Neutrophil (primary cell): ENCODE measurements around the gene MAG.

Source experiments
- H3K27ac ChIP-seq: fragments of 200-600 bp; sonication (generic); 2 replicates; pipeline ENCODE4 v1.5.1; 2016; ENCODE audit warnings: mild to moderate bottlenecking, moderate library complexity
- H3K27me3 ChIP-seq: fragments of 200-600 bp; sonication (generic); 2 replicates; pipeline ENCODE4 v1.6.0; 2016; ENCODE audit warnings: mild to moderate bottlenecking
- H3K36me3 ChIP-seq: fragments of 200-600 bp; sonication (generic); 2 replicates; pipeline ENCODE4 v1.5.1; 2017
- H3K4me1 ChIP-seq, 2 experiments: fragments of 200-600 bp in 1 of 2; sonication (generic) in 1 of 2; 1 replicate in 1 of 2; 2 replicates in 1 of 2; pipeline versions ENCODE4 v1.5.1 to v1.6.1; 2013 to 2016; ENCODE audit warnings: low read depth in 1 of 2, low read length in 1 of 2, mild to moderate bottlenecking in 1 of 2, moderate library complexity in 1 of 2; ENCODE audit not compliant: control insufficient read depth in 1 of 2, insufficient read depth in 1 of 2
- H3K4me3 ChIP-seq, 2 experiments: fragments of 200-600 bp in 1 of 2; sonication (generic) in 1 of 2; 1 replicate in 1 of 2; 2 replicates in 1 of 2; pipeline ENCODE4 v1.5.1; 2013 to 2016; ENCODE audit warnings: low read depth in 1 of 2, low read length in 1 of 2, mild to moderate bottlenecking in 1 of 2, moderate library complexity in 1 of 2
- H3K9me3 ChIP-seq: fragments of 200-600 bp; sonication (generic); 2 replicates; pipeline ENCODE4 v1.5.1; 2016
- TF ChIP-seq, protein P1 (sequence below): fragments of 200-600 bp; sonication (generic); IDR thresholded peaks from 2 replicates; pipeline ENCODE4 v1.5.1; 2016; ENCODE audit warnings: antibody characterized with exemption

MAG gene

DNA sequence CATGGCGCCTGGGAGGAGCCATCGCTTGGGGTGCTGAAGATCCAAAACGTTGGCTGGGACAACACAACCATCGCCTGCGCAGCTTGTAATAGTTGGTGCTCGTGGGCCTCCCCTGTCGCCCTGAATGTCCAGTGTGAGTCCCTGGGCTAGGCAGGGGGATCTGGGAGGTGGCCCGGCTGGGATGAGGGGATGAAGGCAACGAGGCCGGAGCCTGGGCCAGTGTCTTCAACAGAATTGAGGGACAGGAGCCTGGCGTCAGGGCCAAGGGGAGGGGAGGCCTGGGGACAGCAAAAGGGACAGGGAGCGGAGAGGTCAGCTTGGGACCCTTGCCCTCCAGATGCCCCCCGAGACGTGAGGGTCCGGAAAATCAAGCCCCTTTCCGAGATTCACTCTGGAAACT lies 49.0 kb downstream of the MAG start:
- peaks cover 17% of the 10 kb centered on the region for H3K27me3 ChIP-seq
- no peaks in the 10 kb centered on the region for H3K9me3 ChIP-seq
- TF ChIP-seq, protein P1, sequence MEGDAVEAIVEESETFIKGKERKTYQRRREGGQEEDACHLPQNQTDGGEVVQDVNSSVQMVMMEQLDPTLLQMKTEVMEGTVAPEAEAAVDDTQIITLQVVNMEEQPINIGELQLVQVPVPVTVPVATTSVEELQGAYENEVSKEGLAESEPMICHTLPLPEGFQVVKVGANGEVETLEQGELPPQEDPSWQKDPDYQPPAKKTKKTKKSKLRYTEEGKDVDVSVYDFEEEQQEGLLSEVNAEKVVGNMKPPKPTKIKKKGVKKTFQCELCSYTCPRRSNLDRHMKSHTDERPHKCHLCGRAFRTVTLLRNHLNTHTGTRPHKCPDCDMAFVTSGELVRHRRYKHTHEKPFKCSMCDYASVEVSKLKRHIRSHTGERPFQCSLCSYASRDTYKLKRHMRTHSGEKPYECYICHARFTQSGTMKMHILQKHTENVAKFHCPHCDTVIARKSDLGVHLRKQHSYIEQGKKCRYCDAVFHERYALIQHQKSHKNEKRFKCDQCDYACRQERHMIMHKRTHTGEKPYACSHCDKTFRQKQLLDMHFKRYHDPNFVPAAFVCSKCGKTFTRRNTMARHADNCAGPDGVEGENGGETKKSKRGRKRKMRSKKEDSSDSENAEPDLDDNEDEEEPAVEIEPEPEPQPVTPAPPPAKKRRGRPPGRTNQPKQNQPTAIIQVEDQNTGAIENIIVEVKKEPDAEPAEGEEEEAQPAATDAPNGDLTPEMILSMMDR, result no peak
- H3K36me3 ChIP-seq, result no peaks in the 10 kb centered on the region
- peaks cover 2 to 6% of the 10 kb centered on the region in 2 experiments for H3K4me1 ChIP-seq
- no peak overlapping the region for H3K27ac ChIP-seq
- H3K4me3 ChIP-seq, result no peak overlapping the region

DNA sequence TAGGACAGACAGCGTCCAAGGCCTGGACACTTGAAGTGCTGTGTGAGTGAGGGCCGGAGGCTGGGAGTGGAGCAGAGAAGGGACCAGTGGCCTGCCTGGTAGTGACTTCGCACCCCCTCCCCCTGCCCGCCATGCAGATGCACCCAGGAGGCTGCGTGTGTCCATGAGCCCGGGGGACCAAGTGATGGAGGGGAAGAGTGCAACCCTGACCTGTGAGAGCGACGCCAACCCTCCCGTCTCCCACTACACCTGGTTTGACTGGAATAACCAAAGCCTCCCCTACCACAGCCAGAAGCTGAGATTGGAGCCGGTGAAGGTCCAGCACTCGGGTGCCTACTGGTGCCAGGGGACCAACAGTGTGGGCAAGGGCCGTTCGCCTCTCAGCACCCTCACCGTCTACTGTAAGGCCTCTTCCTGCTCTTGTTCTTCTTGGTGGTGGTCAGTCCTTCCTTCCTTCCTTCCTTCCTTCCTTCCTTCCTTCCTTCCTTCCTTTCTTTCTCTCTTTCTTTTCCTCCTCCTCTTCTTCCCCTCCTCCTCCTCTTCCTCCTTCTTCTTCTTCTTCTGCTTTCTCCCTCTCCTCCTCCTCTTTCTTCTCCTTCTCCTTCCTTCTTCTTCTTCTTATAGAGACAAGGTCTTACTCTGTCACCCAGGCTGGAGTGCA lies 49.7 kb downstream of the MAG start:
- peaks cover 24% of the 10 kb centered on the region for H3K27me3 ChIP-seq
- TF ChIP-seq, protein P1, result no peak
- H3K36me3 ChIP-seq, result no peaks in the 10 kb centered on the region
- H3K27ac ChIP-seq, result no peak overlapping the region
- H3K4me3 ChIP-seq, result no peak overlapping the region
- H3K9me3 ChIP-seq, result no peaks in the 10 kb centered on the region
- H3K4me1 ChIP-seq, result peaks cover 9 to 13% of the 10 kb centered on the region in 2 experiments

DNA sequence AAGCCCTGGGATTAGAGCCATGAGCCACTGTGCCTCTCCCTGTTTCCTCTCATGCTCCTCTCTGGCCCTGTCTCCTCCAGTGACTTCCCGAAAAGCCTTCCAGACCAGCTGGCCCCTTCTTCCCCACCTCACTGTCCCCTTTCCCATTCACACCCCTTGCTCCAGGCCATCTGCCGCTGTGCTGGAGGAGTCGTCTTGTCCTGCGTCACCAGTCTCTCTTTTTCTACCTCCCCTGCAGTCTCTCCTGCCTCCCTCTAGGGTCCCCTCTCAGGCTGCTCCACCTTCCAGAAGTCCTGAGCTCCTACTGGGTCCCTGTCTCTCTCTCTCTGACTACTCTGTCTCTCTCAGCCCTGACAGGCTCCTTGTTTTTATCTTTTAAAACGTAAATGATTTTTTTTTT lies 50.5 kb downstream of the MAG start:
- no peak overlapping the region for H3K27ac ChIP-seq
- H3K4me1 ChIP-seq, result peaks cover 16 to 21% of the 10 kb centered on the region in 2 experiments
- no peaks in the 10 kb centered on the region for H3K36me3 ChIP-seq
- peaks cover 24% of the 10 kb centered on the region for H3K27me3 ChIP-seq
- TF ChIP-seq, protein P1, result no peak
- H3K9me3 ChIP-seq, result no peaks in the 10 kb centered on the region
- no peak overlapping the region for H3K4me3 ChIP-seq

DNA sequence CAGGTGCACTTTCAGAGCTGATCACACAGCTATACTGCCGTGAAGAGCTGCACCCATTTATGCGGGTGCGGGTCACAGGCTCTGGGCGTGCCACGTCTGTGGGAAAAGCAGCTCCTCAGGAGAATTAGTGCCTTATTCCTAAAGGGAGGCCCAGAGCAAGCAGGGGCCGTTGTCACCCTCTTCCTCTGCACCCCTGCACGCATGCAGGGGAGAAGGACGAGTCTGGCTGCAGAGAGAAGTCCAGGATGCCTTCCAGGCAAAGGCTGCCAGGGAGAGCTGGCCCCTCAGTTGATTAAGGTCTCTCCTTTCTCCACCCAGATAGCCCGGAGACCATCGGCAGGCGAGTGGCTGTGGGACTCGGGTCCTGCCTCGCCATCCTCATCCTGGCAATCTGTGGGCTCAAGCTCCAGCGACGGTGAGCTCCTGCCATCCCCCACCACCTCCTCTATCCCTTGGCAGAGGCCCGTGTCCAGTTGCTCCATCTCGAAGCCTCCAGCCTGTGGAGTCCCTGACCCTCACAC lies 52.6 kb downstream of the MAG start:
- Histone ChIP-seq H3K4me1 (peaks cover 27 to 39% of the 10 kb centered on the region in 2 experiments), H3K36me3 (no peaks in the 10 kb centered on the region)

DNA sequence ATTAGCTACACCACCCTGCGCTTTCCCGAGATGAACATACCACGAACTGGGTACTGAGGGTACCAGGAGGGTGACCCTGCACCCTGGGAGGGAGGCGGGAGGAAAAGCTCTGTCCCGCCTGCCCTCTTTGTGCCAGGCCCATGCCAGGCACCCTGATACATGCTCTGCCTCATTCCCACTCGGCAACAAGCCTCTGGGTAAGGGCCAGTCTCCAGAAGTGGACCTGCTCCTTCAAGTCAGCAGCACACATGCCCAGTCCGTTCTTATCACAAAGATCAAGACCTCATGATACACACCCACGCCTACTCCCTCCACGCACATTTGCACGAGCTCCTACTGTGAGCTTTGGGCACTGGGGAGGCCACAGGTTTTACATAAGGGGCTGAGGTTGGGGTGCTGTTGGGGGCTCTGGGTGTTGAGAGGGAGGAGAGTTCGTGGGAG lies 53.7 kb downstream of the MAG start:
- H3K27me3 ChIP-seq, result peaks cover 24% of the 10 kb centered on the region
- H3K27ac ChIP-seq, result no peak overlapping the region
- H3K36me3 ChIP-seq, result no peaks in the 10 kb centered on the region
- TF ChIP-seq, protein P1, result no peak
- no peak overlapping the region for H3K4me3 ChIP-seq
- peaks cover 27 to 39% of the 10 kb centered on the region in 2 experiments for H3K4me1 ChIP-seq
- no peaks in the 10 kb centered on the region for H3K9me3 ChIP-seq

More for the DNA sequence above, 52.6 kb downstream of the MAG start:
- TF ChIP-seq, protein P1, result no peak
- H3K27me3 ChIP-seq, result peaks cover 24% of the 10 kb centered on the region
- H3K9me3 ChIP-seq, result no peaks in the 10 kb centered on the region
- no peak overlapping the region for H3K27ac ChIP-seq
- no peak overlapping the region for H3K4me3 ChIP-seq
